ENCODE data around the gene QSOX1. TPM values are rescaled to one million over a fixed set of nuclear protein-coding genes. Genes with fewer than 3 reads are reported as not detected.

The QSOX1 gene
- total and polyA plus RNA-seq, 2 of the 4 experiments (the other 2 are of a cell fraction) = 102 to 791 TPM

DNA sequence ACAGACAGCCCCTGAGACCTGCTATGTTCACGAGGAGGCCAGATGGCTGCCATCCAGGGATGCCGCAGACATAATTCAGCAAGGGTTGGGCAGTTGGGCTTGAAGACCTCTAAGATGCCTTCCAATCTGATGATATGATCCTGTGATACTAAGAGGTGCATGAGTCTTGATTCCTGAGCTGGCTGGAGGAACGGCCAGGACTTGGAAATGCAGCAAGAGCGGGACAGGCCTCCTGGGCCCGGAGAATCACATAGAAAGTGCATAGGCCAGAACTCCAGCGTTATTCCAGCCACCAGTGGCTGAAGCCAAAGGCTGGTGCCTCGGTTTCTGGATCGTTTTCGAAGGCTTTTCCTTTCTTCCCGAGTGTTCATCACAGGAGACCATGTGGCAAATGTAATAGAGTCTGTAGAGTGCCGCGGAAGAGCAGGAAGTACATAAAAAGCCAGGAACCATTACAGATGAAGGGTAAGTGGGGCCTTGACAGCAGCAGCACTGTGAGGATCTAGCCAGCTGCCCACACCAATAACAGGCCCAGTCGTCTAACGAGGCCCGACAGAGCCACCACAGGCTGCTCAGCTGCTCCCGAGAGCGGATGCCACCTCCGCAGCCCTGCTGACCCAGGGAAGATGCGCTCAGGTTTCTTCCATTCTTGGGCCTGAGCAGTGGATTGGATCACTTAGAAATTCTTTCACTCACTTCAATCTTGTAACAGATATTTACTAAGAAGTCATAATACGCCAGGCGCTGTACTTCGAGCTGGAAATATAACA is 61.4 kb downstream of the QSOX1 start:
- H2BK15ac ChIP-seq (ENCODE audit: low read depth, low read length) = no peak overlapping the region
- intact Hi-C loops (cut with micrococcal nuclease) = no loop called here
- no peak overlapping the region for H3K23ac ChIP-seq (ENCODE audit: low read depth, low read length)
- H3K27me3 ChIP-seq (ENCODE audit: control insufficient read depth, insufficient read depth, low read length) = peaks cover 16% of the 10 kb centered on the region
- no peak overlapping the region for H3K9ac ChIP-seq (ENCODE audit: low read depth, low read length)
- 75% methylated on average over 10 of the region's 22 CpGs; no CpG with 5 or more reads in 1 of the 2 experiments for WGBS, 2 experiments (ENCODE audit: extremely low coverage in 2 of 2, insufficient read length in 1 of 2)
- in situ Hi-C loops (cut with MboI; ENCODE audit: low sequenced_read_pairs) = no loop called here
- no peak overlapping the region for H3K18ac ChIP-seq (ENCODE audit: low read depth, low read length)
- H3K27ac ChIP-seq (ENCODE audit: insufficient read depth, low read length) = no peak overlapping the region
- H3K9me3 ChIP-seq (ENCODE audit: control insufficient read depth, insufficient read depth, low read length) = no peaks in the 10 kb centered on the region
- POLR2A ChIA-PET (ENCODE audit: unreplicated experiment) = no interaction called here
- no peak overlapping the region for H2BK5ac ChIP-seq (ENCODE audit: low read depth, low read length, poor library complexity, severe bottlenecking)
- H2BK120ac ChIP-seq (ENCODE audit: low read depth, low read length) = no peak overlapping the region
- H4K91ac ChIP-seq (ENCODE audit: insufficient read depth, low read depth, low read length) = no peak overlapping the region
- no peak overlapping the region for H3K56ac ChIP-seq (ENCODE audit: extremely low read depth, insufficient read depth, low read length)
- BruUV-seq (replicated peaks) = no TSS peak
- no peak overlapping the region for H4K5ac ChIP-seq (ENCODE audit: low read depth, low read length)
- no peak overlapping the region for H2BK20ac ChIP-seq (ENCODE audit: low read depth, low read length)
- dilution Hi-C loops (cut with HindIII; ENCODE audit: low sequenced_read_pairs, unreplicated experiment) = no loop called here
- CTCF ChIA-PET = no interaction called here
- peaks cover 2% of the 10 kb centered on the region; the same call in 1 of the 2 replicates for H3K4me1 ChIP-seq (ENCODE audit: control insufficient read depth, insufficient read depth, low read length)
- H2AK5ac ChIP-seq (ENCODE audit: low read depth, low read length) = no peak overlapping the region
- no peaks in the 10 kb centered on the region for H3K36me3 ChIP-seq (ENCODE audit: control insufficient read depth, insufficient read depth, low read length)
- H3K4me3 ChIP-seq (ENCODE audit: insufficient read depth, low read depth, low read length) = no peak overlapping the region
- ATAC-seq (ENCODE audit: low read depth) = no peak
- no peak overlapping the region for H3K4ac ChIP-seq (ENCODE audit: low read depth, low read length)
- no peak overlapping the region for H4K8ac ChIP-seq (ENCODE audit: low read depth in 2 of 2, low read length in 2 of 2)
- no peak overlapping the region for H2AK9ac ChIP-seq (replicated peaks; ENCODE audit: low read depth, low read length, poor library complexity)
- TF ChIP-seq, protein P1, sequence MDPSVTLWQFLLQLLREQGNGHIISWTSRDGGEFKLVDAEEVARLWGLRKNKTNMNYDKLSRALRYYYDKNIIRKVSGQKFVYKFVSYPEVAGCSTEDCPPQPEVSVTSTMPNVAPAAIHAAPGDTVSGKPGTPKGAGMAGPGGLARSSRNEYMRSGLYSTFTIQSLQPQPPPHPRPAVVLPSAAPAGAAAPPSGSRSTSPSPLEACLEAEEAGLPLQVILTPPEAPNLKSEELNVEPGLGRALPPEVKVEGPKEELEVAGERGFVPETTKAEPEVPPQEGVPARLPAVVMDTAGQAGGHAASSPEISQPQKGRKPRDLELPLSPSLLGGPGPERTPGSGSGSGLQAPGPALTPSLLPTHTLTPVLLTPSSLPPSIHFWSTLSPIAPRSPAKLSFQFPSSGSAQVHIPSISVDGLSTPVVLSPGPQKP (IDR thresholded peaks at IDR 0.05; ENCODE audit: borderline replicate concordance, low read depth, low read length) = no peak
- H3K9me1 ChIP-seq (ENCODE audit: insufficient read depth, low read length) = no peaks in the 10 kb centered on the region
- no peaks in the 10 kb centered on the region for H4K20me1 ChIP-seq (ENCODE audit: insufficient read depth, low read length)
- no peak for DNase-seq
- no peaks in the 10 kb centered on the region for H3K79me1 ChIP-seq (ENCODE audit: low read depth in 1 of 2, low read length in 2 of 2)
- H3K14ac ChIP-seq (replicated peaks; ENCODE audit: low read depth, low read length) = no peak overlapping the region
- H3K4me2 ChIP-seq (ENCODE audit: low read depth, low read length) = no peak overlapping the region
- peak overlapping the region; percentile 47 for H2AFZ ChIP-seq (replicated peaks; ENCODE audit: low read length, poor library complexity)
